ENCODE data around the gene PARL.

DNA sequence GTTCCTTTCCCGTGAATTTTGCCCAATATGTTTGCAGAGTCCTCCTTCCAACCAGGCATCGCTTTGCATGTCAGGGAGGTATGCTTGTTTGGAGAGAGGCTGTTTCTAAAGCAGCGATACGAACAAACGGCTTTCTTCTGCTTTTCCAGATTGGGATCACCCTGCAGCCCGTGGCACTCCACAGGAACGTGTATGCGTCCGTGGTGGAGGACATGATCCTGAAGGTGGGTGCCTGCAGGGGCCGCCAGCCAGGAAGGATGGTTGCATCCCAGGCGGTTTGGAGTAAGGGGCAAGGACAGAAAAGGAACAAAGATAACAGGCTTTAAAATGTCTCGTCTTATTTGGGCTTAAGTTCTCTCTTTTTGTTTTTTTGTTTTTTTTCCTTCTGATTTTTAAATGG is 76.8 kb downstream of the PARL start:
- TF ChIP-seq, protein P1, sequence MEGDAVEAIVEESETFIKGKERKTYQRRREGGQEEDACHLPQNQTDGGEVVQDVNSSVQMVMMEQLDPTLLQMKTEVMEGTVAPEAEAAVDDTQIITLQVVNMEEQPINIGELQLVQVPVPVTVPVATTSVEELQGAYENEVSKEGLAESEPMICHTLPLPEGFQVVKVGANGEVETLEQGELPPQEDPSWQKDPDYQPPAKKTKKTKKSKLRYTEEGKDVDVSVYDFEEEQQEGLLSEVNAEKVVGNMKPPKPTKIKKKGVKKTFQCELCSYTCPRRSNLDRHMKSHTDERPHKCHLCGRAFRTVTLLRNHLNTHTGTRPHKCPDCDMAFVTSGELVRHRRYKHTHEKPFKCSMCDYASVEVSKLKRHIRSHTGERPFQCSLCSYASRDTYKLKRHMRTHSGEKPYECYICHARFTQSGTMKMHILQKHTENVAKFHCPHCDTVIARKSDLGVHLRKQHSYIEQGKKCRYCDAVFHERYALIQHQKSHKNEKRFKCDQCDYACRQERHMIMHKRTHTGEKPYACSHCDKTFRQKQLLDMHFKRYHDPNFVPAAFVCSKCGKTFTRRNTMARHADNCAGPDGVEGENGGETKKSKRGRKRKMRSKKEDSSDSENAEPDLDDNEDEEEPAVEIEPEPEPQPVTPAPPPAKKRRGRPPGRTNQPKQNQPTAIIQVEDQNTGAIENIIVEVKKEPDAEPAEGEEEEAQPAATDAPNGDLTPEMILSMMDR (IDR thresholded peaks at IDR 0.05): no peak
- no peak for TF ChIP-seq POLR2A (IDR thresholded peaks at IDR 0.05)

Measured in uterus (tissue), 2 donors.